GM19099 (cell line): ENCODE measurements around the gene NUTM2D.
"Not testable (repeated sequence)": the region's sequence is repeated elsewhere in the genome, so short reads cannot be mapped to it uniquely, and the experiment has no call there.

ENCODE experiments used
- POLR2A ChIP-seq: IDR thresholded peaks from 3 replicates; pipeline ENCODE4 v1.6.1; 2011; ENCODE audit warnings: low read depth; ENCODE audit not compliant: insufficient read length; ENCODE audit errors: extremely low read depth

NUTM2D gene

GRCh38 chr10:87357444-87357843, at the start of gene NUTM2D:
NUTM2D (plus strand) TSS chr10:87357744; CDS start chr10:87358266, 522 bp downstream.
- TF ChIP-seq POLR2A, result not testable (repeated sequence)

- peak; percentile 47 for TF ChIP-seq POLR2A
These were observed 15.3 kb upstream of the NUTM2D start for GRCh38 chr10:87342249-87342710.

- TF ChIP-seq POLR2A, result peak; percentile 42
These were observed 14.8 kb upstream of the NUTM2D start for GRCh38 chr10:87342711-87343258.
